ENCODE results near the gene KCNMA1.

The KCNMA1 gene

GRCh38 chr10:77182803-77183202, 454.8 kb downstream of the KCNMA1 start:
- Histone ChIP-seq H3K9ac (ENCODE audit: insufficient read length, low read depth) (no peak overlapping the region), H3K9me3 (ENCODE audit: insufficient read depth, low read length) (no peaks in the 10 kb centered on the region), H3K36me3 (ENCODE audit: insufficient read depth, insufficient read length, low read length) (no peaks in the 10 kb centered on the region), H3K4me3 (ENCODE audit: insufficient read length, low read depth) (no peak overlapping the region), H3K27me3 (ENCODE audit: insufficient read depth, insufficient read length) (no peaks in the 10 kb centered on the region), H3K4me1 (ENCODE audit: insufficient read depth, insufficient read length) (no peaks in the 10 kb centered on the region)
- no peak for TF ChIP-seq SUZ12 (IDR thresholded peaks at IDR 0.05; ENCODE audit: extremely low read depth, insufficient read depth, insufficient read length)
- TF ChIP-seq YY1 (IDR thresholded peaks at IDR 0.05; ENCODE audit: insufficient read depth, insufficient read length), result no peak
- no peak for TF ChIP-seq ZNF274 (IDR thresholded peaks at IDR 0.05; ENCODE audit: low read depth, low read length)
- DNase-seq (ENCODE audit: low read depth, low spot score), result no peak

- Histone ChIP-seq H3K9ac (ENCODE audit: insufficient read length, low read depth) (no peak overlapping the region), H3K27me3 (ENCODE audit: insufficient read depth, insufficient read length) (no peaks in the 10 kb centered on the region), H3K9me3 (ENCODE audit: insufficient read depth, low read length) (no peaks in the 10 kb centered on the region), H3K4me1 (ENCODE audit: insufficient read depth, insufficient read length) (no peaks in the 10 kb centered on the region), H3K36me3 (ENCODE audit: insufficient read depth, insufficient read length, low read length) (no peaks in the 10 kb centered on the region), H3K4me3 (ENCODE audit: insufficient read length, low read depth) (no peak overlapping the region)
- DNase-seq (ENCODE audit: low read depth, low spot score), result no peak
- no peak for TF ChIP-seq ZNF274 (IDR thresholded peaks at IDR 0.05; ENCODE audit: low read depth, low read length)
- no peak for TF ChIP-seq YY1 (IDR thresholded peaks at IDR 0.05; ENCODE audit: insufficient read depth, insufficient read length)
- no peak for TF ChIP-seq SUZ12 (IDR thresholded peaks at IDR 0.05; ENCODE audit: extremely low read depth, insufficient read depth, insufficient read length)
These were observed 456.8 kb downstream of the KCNMA1 start for GRCh38 chr10:77180794-77181193.

- no peaks in the 10 kb centered on the region for H3K27me3 ChIP-seq (ENCODE audit: insufficient read depth, insufficient read length)
- H3K36me3 ChIP-seq (ENCODE audit: insufficient read depth, insufficient read length, low read length), result no peaks in the 10 kb centered on the region
- DNase-seq (ENCODE audit: low read depth, low spot score), result no peak
- no peak overlapping the region for H3K4me3 ChIP-seq (ENCODE audit: insufficient read length, low read depth)
- no peak overlapping the region for H3K9ac ChIP-seq (ENCODE audit: insufficient read length, low read depth)
- H3K4me1 ChIP-seq (ENCODE audit: insufficient read depth, insufficient read length), result no peaks in the 10 kb centered on the region
- no peaks in the 10 kb centered on the region for H3K9me3 ChIP-seq (ENCODE audit: insufficient read depth, low read length)
- no peak for TF ChIP-seq ZNF274 (IDR thresholded peaks at IDR 0.05; ENCODE audit: low read depth, low read length)
- TF ChIP-seq SUZ12 (IDR thresholded peaks at IDR 0.05; ENCODE audit: extremely low read depth, insufficient read depth, insufficient read length), result no peak
- TF ChIP-seq YY1 (IDR thresholded peaks at IDR 0.05; ENCODE audit: insufficient read depth, insufficient read length), result no peak
These were observed 457.5 kb downstream of the KCNMA1 start for GRCh38 chr10:77180104-77180503.

- no peaks in the 10 kb centered on the region for H3K4me1 ChIP-seq (ENCODE audit: insufficient read depth, insufficient read length)
These were observed 458.5 kb downstream of the KCNMA1 start for GRCh38 chr10:77179015-77179695.

GRCh38 chr10:77177589-77177988, 460.0 kb downstream of the KCNMA1 start:
- H3K36me3 ChIP-seq (ENCODE audit: insufficient read depth, insufficient read length, low read length), result no peaks in the 10 kb centered on the region
- H3K27me3 ChIP-seq (ENCODE audit: insufficient read depth, insufficient read length), result no peaks in the 10 kb centered on the region
- no peaks in the 10 kb centered on the region for H3K4me1 ChIP-seq (ENCODE audit: insufficient read depth, insufficient read length)
- DNase-seq (ENCODE audit: low read depth, low spot score), result no peak
- no peaks in the 10 kb centered on the region for H3K9me3 ChIP-seq (ENCODE audit: insufficient read depth, low read length)
- H3K9ac ChIP-seq (ENCODE audit: insufficient read length, low read depth), result no peak overlapping the region
- TF ChIP-seq ZNF274 (IDR thresholded peaks at IDR 0.05; ENCODE audit: low read depth, low read length), result no peak
- no peak for TF ChIP-seq YY1 (IDR thresholded peaks at IDR 0.05; ENCODE audit: insufficient read depth, insufficient read length)
- TF ChIP-seq SUZ12 (IDR thresholded peaks at IDR 0.05; ENCODE audit: extremely low read depth, insufficient read depth, insufficient read length), result no peak
- no peak overlapping the region for H3K4me3 ChIP-seq (ENCODE audit: insufficient read length, low read depth)

More at GRCh38 chr10:77179015-77179695, 458.5 kb downstream of the KCNMA1 start:
- H3K36me3 ChIP-seq (ENCODE audit: insufficient read depth, insufficient read length, low read length), result no peaks in the 10 kb centered on the region
- no peaks in the 10 kb centered on the region for H3K9me3 ChIP-seq (ENCODE audit: insufficient read depth, low read length)
- no peak for TF ChIP-seq YY1 (IDR thresholded peaks at IDR 0.05; ENCODE audit: insufficient read depth, insufficient read length)
- TF ChIP-seq SUZ12 (IDR thresholded peaks at IDR 0.05; ENCODE audit: extremely low read depth, insufficient read depth, insufficient read length), result no peak
- no peak for TF ChIP-seq ZNF274 (IDR thresholded peaks at IDR 0.05; ENCODE audit: low read depth, low read length)
- no peak overlapping the region for H3K9ac ChIP-seq (ENCODE audit: insufficient read length, low read depth)
- no peak overlapping the region for H3K4me3 ChIP-seq (ENCODE audit: insufficient read length, low read depth)
- no peaks in the 10 kb centered on the region for H3K27me3 ChIP-seq (ENCODE audit: insufficient read depth, insufficient read length)
- no peak for DNase-seq (ENCODE audit: low read depth, low spot score)

GRCh38 chr10:77177161-77177560, 460.4 kb downstream of the KCNMA1 start:
- Histone ChIP-seq H3K9ac (ENCODE audit: insufficient read length, low read depth) (no peak overlapping the region), H3K4me3 (ENCODE audit: insufficient read length, low read depth) (no peak overlapping the region), H3K4me1 (ENCODE audit: insufficient read depth, insufficient read length) (no peaks in the 10 kb centered on the region), H3K27me3 (ENCODE audit: insufficient read depth, insufficient read length) (no peaks in the 10 kb centered on the region), H3K36me3 (ENCODE audit: insufficient read depth, insufficient read length, low read length) (no peaks in the 10 kb centered on the region), H3K9me3 (ENCODE audit: insufficient read depth, low read length) (no peaks in the 10 kb centered on the region)
- no peak for DNase-seq (ENCODE audit: low read depth, low spot score)
- TF ChIP-seq YY1 (IDR thresholded peaks at IDR 0.05; ENCODE audit: insufficient read depth, insufficient read length), result no peak
- TF ChIP-seq ZNF274 (IDR thresholded peaks at IDR 0.05; ENCODE audit: low read depth, low read length), result no peak
- TF ChIP-seq SUZ12 (IDR thresholded peaks at IDR 0.05; ENCODE audit: extremely low read depth, insufficient read depth, insufficient read length), result no peak

GRCh38 chr10:77176232-77176631, 461.4 kb downstream of the KCNMA1 start:
- H3K4me1 ChIP-seq (ENCODE audit: insufficient read depth, insufficient read length), result no peaks in the 10 kb centered on the region
- DNase-seq (ENCODE audit: low read depth, low spot score), result no peak
- no peak overlapping the region for H3K9ac ChIP-seq (ENCODE audit: insufficient read length, low read depth)
- H3K9me3 ChIP-seq (ENCODE audit: insufficient read depth, low read length), result no peaks in the 10 kb centered on the region
- H3K36me3 ChIP-seq (ENCODE audit: insufficient read depth, insufficient read length, low read length), result no peaks in the 10 kb centered on the region
- H3K27me3 ChIP-seq (ENCODE audit: insufficient read depth, insufficient read length), result no peaks in the 10 kb centered on the region
- H3K4me3 ChIP-seq (ENCODE audit: insufficient read length, low read depth), result no peak overlapping the region
- TF ChIP-seq YY1 (IDR thresholded peaks at IDR 0.05; ENCODE audit: insufficient read depth, insufficient read length), result no peak
- no peak for TF ChIP-seq SUZ12 (IDR thresholded peaks at IDR 0.05; ENCODE audit: extremely low read depth, insufficient read depth, insufficient read length)
- TF ChIP-seq ZNF274 (IDR thresholded peaks at IDR 0.05; ENCODE audit: low read depth, low read length), result no peak

Measured in NT2/D1 (cell line).